CD4-positive, alpha-beta T cell (primary cell): ENCODE data around the gene FMNL1. TPM values are rescaled to one million over a fixed set of nuclear protein-coding genes. Genes with fewer than 3 reads are reported as not detected.

Experiments used
- ATAC-seq: fragments of 200-7000 bp; cut with Tn5 transposase; one replicate; pipeline ENCODE4 v1.10.0; 2022; ENCODE audit warnings: mild to moderate bottlenecking; ENCODE audit not compliant: poor library complexity
- CTCF ChIA-PET: fragments of 350-600 bp; sonication (Branson Sonifier 250); formaldehyde crosslinking; loops from one replicate; lab custom pipeline; 2021; ENCODE audit warnings: antibody characterized with exemption, inconsistent platforms; lab: Charles Lee
- POLR2A ChIA-PET: fragments of 350-600 bp; sonication (Branson Sonifier 250); formaldehyde crosslinking; loops from one replicate; lab custom pipeline; 2021; ENCODE audit warnings: antibody characterized with exemption, inconsistent platforms; lab: Charles Lee
- DNase-seq, 14 experiments: peaks; one replicate each; pipeline ENCODE4 v3.0.0-alpha.2; 2013 to 2020; ENCODE audit warnings: mixed read lengths in 2 of 14
- H3K27ac ChIP-seq, 2 donors: one replicate each; pipeline versions ENCODE4 v1.5.1 to v1.7.0; 2013; ENCODE audit warnings: low read length in 2 of 2, low read depth in 1 of 2, mild to moderate bottlenecking in 1 of 2
- H3K27me3 ChIP-seq, 2 experiments: 1 replicate in 1 of 2; 2 replicates in 1 of 2; pipeline versions ENCODE4 v1.6.1 to v1.7.0; 2013; ENCODE audit warnings: low read length in 2 of 2, control low read depth in 1 of 2, mild to moderate bottlenecking in 1 of 2, moderate library complexity in 1 of 2; ENCODE audit not compliant: insufficient read depth in 2 of 2, control insufficient read depth in 1 of 2
- H3K36me3 ChIP-seq: one replicate; pipeline ENCODE4 v1.6.1; 2013; ENCODE audit warnings: low read length, control low read depth; ENCODE audit not compliant: insufficient read depth
- H3K4me1 ChIP-seq: one replicate; pipeline ENCODE4 v1.6.1; 2013; ENCODE audit warnings: low read length, control low read depth; ENCODE audit not compliant: insufficient read depth
- H3K4me3 ChIP-seq: one replicate; pipeline ENCODE4 v1.5.1; 2013; ENCODE audit warnings: mild to moderate bottlenecking, low read length, moderate library complexity
- H3K9me3 ChIP-seq, 2 experiments: 1 replicate in 1 of 2; 2 replicates in 1 of 2; pipeline versions ENCODE4 v1.6.1 to v1.7.0; 2013; ENCODE audit warnings: low read length in 2 of 2, mild to moderate bottlenecking in 2 of 2, control low read depth in 1 of 2, moderate library complexity in 1 of 2; ENCODE audit not compliant: control insufficient read depth in 1 of 2, insufficient read depth in 1 of 2
- H3K27ac Mint-ChIP-seq: one replicate; pipeline ENCODE4 v1.8.0; 2020; ENCODE audit warnings: mixed read lengths
- H3K27me3 Mint-ChIP-seq: one replicate; pipeline ENCODE4 v1.8.0; 2021; ENCODE audit warnings: mixed read lengths
- H3K36me3 Mint-ChIP-seq: one replicate; pipeline ENCODE4 v1.8.0; 2021; ENCODE audit warnings: low read depth, mixed read lengths
- H3K4me1 Mint-ChIP-seq: one replicate; pipeline ENCODE4 v1.8.0; 2021; ENCODE audit warnings: low read depth, mixed read lengths
- H3K4me3 Mint-ChIP-seq: one replicate; pipeline ENCODE4 v1.8.0; 2020; ENCODE audit warnings: mild to moderate bottlenecking, mixed read lengths
- H3K9me3 Mint-ChIP-seq: one replicate; pipeline ENCODE4 v1.8.0; 2020; ENCODE audit warnings: mixed read lengths
- intact Hi-C, 2 experiments: fragments of 100-400 bp; cut with DNase I in 1 of 2; cut with micrococcal nuclease in 1 of 2; formaldehyde crosslinking; loops; one replicate each; pipeline versions ENCODE4 v1.15.1 to v1.9.0; 2023 to 2025; cut with DNase I, micrococcal nuclease
- total RNA-seq, 174 experiments: library from RNA in 2 of 174; stranded (reverse) in 2 of 174; gene quantifications; one replicate each; pipeline ENCODE4 v1.2.3 and lab custom pipeline; 2021 to 2026
- TF ChIP-seq, protein P1 (sequence below): fragments of 200-600 bp; IDR thresholded peaks from one replicate; pipeline ENCODE4 v1.8.0; 2022; ENCODE audit warnings: antibody characterized with exemption, mild to moderate bottlenecking

FMNL1 gene
- total RNA-seq, 2 experiments from 2014 or later: 378 to 387 TPM

DNA sequence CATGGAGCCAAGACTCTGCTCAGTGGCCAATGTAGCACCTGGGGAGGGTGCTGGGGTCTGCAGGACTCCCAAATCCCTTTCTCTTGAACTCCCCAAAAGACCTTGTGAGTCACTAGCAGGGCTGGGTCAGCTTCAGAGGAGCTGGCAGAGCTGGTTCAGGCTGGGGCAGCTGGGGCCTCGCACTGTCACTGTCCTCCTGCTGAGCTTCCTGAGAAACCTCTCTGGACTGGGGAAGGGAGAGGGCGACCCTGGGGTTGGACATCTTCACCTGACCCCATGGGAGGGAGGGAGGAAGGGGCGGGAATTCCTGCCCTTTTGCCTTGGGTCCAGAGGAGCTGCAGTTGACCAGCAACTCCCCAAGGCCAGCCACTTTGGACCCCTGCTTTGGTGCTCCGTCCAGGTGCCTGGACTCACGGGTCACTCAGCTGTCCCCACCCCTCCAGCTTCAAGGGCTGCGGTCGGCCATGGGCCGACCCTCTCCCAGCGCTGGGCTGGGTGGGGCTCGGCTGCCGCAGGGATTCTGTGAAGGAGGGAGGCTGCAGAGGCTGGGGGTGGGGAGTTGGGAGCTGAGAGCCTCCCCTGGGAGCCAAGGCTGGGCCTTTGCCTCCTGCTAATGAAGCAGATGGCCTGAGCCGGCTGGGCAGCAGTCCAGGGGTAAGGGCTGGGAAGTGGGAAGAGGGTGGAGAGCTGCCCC lies 9.2 kb downstream of the FMNL1 start:
- peak overlapping the region; percentile 98 to 99 for H3K27ac ChIP-seq
- H3K4me3 ChIP-seq: no peak overlapping the region
- ATAC-seq (no peak), DNase-seq (peak in 2 of 14 experiments; percentile 4 to 31)
- H3K27me3 Mint-ChIP-seq: no peaks in the 10 kb centered on the region
- CTCF ChIA-PET: interaction anchor here (1.0 to 5.4 kb wide), 6 partner anchors 11 to 154 kb away, joined by 3 to 77 read pairs (median 4); partner anchors contain the start of genes ACBD4 and FMNL1
- POLR2A ChIA-PET: interaction anchor here (0.6 to 16.4 kb wide), 7 partner anchors 10 to 332 kb away, joined by 3 to 346 read pairs (median 6); partner anchors contain the start of genes EFTUD2, FMNL1, HEXIM1 and MAP3K14
- TF ChIP-seq, protein P1, sequence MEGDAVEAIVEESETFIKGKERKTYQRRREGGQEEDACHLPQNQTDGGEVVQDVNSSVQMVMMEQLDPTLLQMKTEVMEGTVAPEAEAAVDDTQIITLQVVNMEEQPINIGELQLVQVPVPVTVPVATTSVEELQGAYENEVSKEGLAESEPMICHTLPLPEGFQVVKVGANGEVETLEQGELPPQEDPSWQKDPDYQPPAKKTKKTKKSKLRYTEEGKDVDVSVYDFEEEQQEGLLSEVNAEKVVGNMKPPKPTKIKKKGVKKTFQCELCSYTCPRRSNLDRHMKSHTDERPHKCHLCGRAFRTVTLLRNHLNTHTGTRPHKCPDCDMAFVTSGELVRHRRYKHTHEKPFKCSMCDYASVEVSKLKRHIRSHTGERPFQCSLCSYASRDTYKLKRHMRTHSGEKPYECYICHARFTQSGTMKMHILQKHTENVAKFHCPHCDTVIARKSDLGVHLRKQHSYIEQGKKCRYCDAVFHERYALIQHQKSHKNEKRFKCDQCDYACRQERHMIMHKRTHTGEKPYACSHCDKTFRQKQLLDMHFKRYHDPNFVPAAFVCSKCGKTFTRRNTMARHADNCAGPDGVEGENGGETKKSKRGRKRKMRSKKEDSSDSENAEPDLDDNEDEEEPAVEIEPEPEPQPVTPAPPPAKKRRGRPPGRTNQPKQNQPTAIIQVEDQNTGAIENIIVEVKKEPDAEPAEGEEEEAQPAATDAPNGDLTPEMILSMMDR: no peak
- peaks cover 98% of the 10 kb centered on the region for H3K4me1 ChIP-seq
- peaks cover 58% of the 10 kb centered on the region for H3K36me3 ChIP-seq
- H3K4me1 Mint-ChIP-seq: peaks cover 85% of the 10 kb centered on the region
- no peaks in the 10 kb centered on the region for H3K9me3 ChIP-seq
- peaks cover 63% of the 10 kb centered on the region for H3K36me3 Mint-ChIP-seq
- H3K27ac Mint-ChIP-seq: peak overlapping the region; percentile 100
- intact Hi-C loops: no loop called here
- no peaks in the 10 kb centered on the region for H3K27me3 ChIP-seq
- H3K9me3 Mint-ChIP-seq: no peaks in the 10 kb centered on the region
- H3K4me3 Mint-ChIP-seq: no peak overlapping the region

DNA sequence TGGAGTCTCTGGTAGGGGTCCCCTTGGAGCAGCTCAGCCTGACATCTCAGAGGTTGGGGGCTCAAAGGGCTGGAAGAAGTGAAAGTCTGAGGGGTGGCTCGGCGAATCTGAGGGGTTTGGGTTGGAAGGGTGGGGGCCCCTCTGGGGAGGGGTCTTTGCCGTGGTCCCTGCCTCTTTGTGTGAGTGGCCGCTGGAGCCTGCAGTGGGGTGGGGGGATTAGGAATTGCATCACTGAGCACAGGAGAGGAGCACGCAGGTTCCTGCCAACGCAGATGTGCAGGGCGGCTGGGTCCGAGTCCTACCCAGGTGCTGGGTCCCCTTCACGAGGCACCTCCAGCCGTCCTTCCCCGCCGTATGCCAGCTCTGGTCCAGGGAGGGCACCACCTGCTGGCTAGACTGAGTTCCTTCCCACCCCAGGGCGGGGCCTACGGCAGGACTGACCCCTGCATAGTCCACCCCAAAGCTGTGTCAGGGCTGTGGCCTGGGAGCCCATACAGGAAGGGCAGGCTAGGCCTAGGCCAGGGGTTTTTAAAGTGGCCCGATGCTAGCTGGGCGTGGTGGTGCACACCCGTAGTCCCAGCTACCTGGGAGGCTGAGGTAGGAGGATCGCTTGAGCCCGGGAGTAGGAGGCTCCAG lies 9.9 kb downstream of the FMNL1 start:
- no peaks in the 10 kb centered on the region for H3K9me3 ChIP-seq
- peak overlapping the region; percentile 98 to 99 for H3K27ac ChIP-seq
- peaks cover 95% of the 10 kb centered on the region for H3K4me1 ChIP-seq
- POLR2A ChIA-PET: interaction anchor here (0.6 to 16.4 kb wide), 6 partner anchors 11 to 333 kb away, joined by 3 to 346 read pairs (median 5); partner anchors contain the start of genes EFTUD2, FMNL1 and HEXIM1
- no peaks in the 10 kb centered on the region for H3K27me3 ChIP-seq
- Mint-ChIP-seq H3K9me3 (no peaks in the 10 kb centered on the region), H3K4me1 (peaks cover 79% of the 10 kb centered on the region), H3K27me3 (no peaks in the 10 kb centered on the region), H3K36me3 (peaks cover 57% of the 10 kb centered on the region), H3K27ac (peak overlapping the region; percentile 100), H3K4me3 (peak overlapping the region; percentile 30)
- peaks cover 65% of the 10 kb centered on the region for H3K36me3 ChIP-seq
- TF ChIP-seq, protein P1: peak; percentile 31
- DNase-seq (peak in 6 of 14 experiments; percentile 11 to 61 (median 43)), ATAC-seq (no peak)
- CTCF ChIA-PET: interaction anchor here (0.7 to 5.4 kb wide), 5 partner anchors 12 to 153 kb away, joined by 3 to 77 read pairs (median 4); partner anchors contain the start of genes ACBD4 and FMNL1
- intact Hi-C loops: no loop called here
- H3K4me3 ChIP-seq: no peak overlapping the region

GRCh38 chr17:45232514-45233422 lies 11.1 kb downstream of the FMNL1 start:
- H3K4me3 Mint-ChIP-seq: peak overlapping the region; percentile 43
- intact Hi-C loops: no loop called here
- Histone ChIP-seq H3K4me1 (peaks cover 91% of the 10 kb centered on the region), H3K4me3 (no peak overlapping the region), H3K9me3 (no peaks in the 10 kb centered on the region), H3K36me3 (peaks cover 77% of the 10 kb centered on the region), H3K27ac (peak overlapping the region; percentile 9 to 52), H3K27me3 (no peaks in the 10 kb centered on the region)
- peaks cover 76% of the 10 kb centered on the region for H3K4me1 Mint-ChIP-seq
- POLR2A ChIA-PET: interaction anchor here (0.6 to 16.4 kb wide), 3 partner anchors 11 to 84 kb away, joined by 3 to 346 read pairs (median 262); partner anchors contain the start of genes FMNL1 and MAP3K14
- peak overlapping the region; percentile 100 for H3K27ac Mint-ChIP-seq
- H3K9me3 Mint-ChIP-seq: no peaks in the 10 kb centered on the region
- peaks cover 61% of the 10 kb centered on the region for H3K36me3 Mint-ChIP-seq
- no peak for DNase-seq
- H3K27me3 Mint-ChIP-seq: no peaks in the 10 kb centered on the region
- TF ChIP-seq, protein P1: no peak
- no peak for ATAC-seq
- CTCF ChIA-PET: interaction anchor here (0.7 to 5.4 kb wide), 6 partner anchors 13 to 153 kb away, joined by 3 to 77 read pairs (median 4); partner anchors contain the start of genes ACBD4 and FMNL1
